ENCODE measurements around the gene ABHD2.
"Not testable (repeated sequence)": the region's sequence is repeated elsewhere in the genome, so short reads cannot be mapped to it uniquely, and the experiment has no call there.

The ABHD2 gene

GRCh38 chr15:89099968-89100367 is 11.7 kb downstream of the ABHD2 start:
- DNase-seq, result no peak

- DNase-seq, result no peak
These were observed 13.3 kb downstream of the ABHD2 start for GRCh38 chr15:89101302-89102193.

GRCh38 chr15:89103481-89104171 is 15.4 kb downstream of the ABHD2 start:
- no peak for DNase-seq

GRCh38 chr15:89104172-89104564 is 15.9 kb downstream of the ABHD2 start:
- no peak for DNase-seq

GRCh38 chr15:89105147-89105546 is 16.9 kb downstream of the ABHD2 start:
- no peak for DNase-seq

- no peak for DNase-seq
These were observed 17.9 kb downstream of the ABHD2 start for GRCh38 chr15:89106200-89106599.

GRCh38 chr15:89107984-89108383 is 19.7 kb downstream of the ABHD2 start:
- DNase-seq, result no peak

GRCh38 chr15:89108835-89109234 is 20.6 kb downstream of the ABHD2 start:
- DNase-seq, result no peak

GRCh38 chr15:89109238-89109637 is 21.0 kb downstream of the ABHD2 start:
- no peak for DNase-seq

- no peak for DNase-seq
These were observed 21.8 kb downstream of the ABHD2 start for GRCh38 chr15:89110060-89110459.

- DNase-seq, result no peak
These were observed 23.1 kb downstream of the ABHD2 start for GRCh38 chr15:89111352-89111751.

GRCh38 chr15:89111961-89112340 is 23.7 kb downstream of the ABHD2 start:
- DNase-seq, result no peak

GRCh38 chr15:89112341-89112971 is 24.2 kb downstream of the ABHD2 start:
- no peak for DNase-seq

- no peak for DNase-seq
These were observed 25.2 kb downstream of the ABHD2 start for GRCh38 chr15:89113296-89114024.

- no peak for DNase-seq
These were observed 26.7 kb downstream of the ABHD2 start for GRCh38 chr15:89114990-89115389.

GRCh38 chr15:89115547-89115946 is 27.3 kb downstream of the ABHD2 start:
- no peak for DNase-seq

- no peak for DNase-seq
These were observed 28.1 kb downstream of the ABHD2 start for GRCh38 chr15:89116404-89116803.

GRCh38 chr15:89117790-89118189 is 29.5 kb downstream of the ABHD2 start:
- DNase-seq, result no peak

- DNase-seq, result no peak
These were observed 30.3 kb downstream of the ABHD2 start for GRCh38 chr15:89118481-89118989.

- no peak for DNase-seq
These were observed 31.5 kb downstream of the ABHD2 start for GRCh38 chr15:89119489-89120478.

- not testable (repeated sequence) for DNase-seq
These were observed 32.3 kb downstream of the ABHD2 start for GRCh38 chr15:89120479-89121000.
